Tibial nerve (tissue), 4 donors: Measurements from ENCODE around the gene ECM1.

ENCODE experiments used
- EP300 ChIP-seq, 2 donors: sonication (generic); formaldehyde crosslinking; IDR thresholded peaks; one replicate each; pipeline ENCODE4 v1.6.1; 2017; ENCODE audit warnings: antibody characterized with exemption in 2 of 2, mild to moderate bottlenecking in 1 of 2
- TF ChIP-seq, protein P1 (sequence below), 5 experiments: fragments of 200-600 bp in 3 of 5; fragments of 450-650 bp in 2 of 5; sonication (generic) in 3 of 5; IDR thresholded peaks; one replicate each; pipeline ENCODE4 v1.5.1; 2016 to 2019; ENCODE audit warnings: antibody characterized with exemption in 5 of 5, mild to moderate bottlenecking in 3 of 5, moderate library complexity in 2 of 5

GRCh38 chr1:150532860-150533259 is 25.0 kb downstream of the ECM1 start:
- TF ChIP-seq, protein P1, sequence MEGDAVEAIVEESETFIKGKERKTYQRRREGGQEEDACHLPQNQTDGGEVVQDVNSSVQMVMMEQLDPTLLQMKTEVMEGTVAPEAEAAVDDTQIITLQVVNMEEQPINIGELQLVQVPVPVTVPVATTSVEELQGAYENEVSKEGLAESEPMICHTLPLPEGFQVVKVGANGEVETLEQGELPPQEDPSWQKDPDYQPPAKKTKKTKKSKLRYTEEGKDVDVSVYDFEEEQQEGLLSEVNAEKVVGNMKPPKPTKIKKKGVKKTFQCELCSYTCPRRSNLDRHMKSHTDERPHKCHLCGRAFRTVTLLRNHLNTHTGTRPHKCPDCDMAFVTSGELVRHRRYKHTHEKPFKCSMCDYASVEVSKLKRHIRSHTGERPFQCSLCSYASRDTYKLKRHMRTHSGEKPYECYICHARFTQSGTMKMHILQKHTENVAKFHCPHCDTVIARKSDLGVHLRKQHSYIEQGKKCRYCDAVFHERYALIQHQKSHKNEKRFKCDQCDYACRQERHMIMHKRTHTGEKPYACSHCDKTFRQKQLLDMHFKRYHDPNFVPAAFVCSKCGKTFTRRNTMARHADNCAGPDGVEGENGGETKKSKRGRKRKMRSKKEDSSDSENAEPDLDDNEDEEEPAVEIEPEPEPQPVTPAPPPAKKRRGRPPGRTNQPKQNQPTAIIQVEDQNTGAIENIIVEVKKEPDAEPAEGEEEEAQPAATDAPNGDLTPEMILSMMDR (IDR thresholded peaks at IDR 0.05): no peak
- TF ChIP-seq EP300 (IDR thresholded peaks at IDR 0.05): no peak
